Measurements from ENCODE around the gene RIMKLA. TPM values are rescaled to one million over a fixed set of nuclear protein-coding genes. Genes with fewer than 3 reads are reported as not detected.

The RIMKLA gene
- total and polyA plus RNA-seq, 2 donors (not counting 3 experiments of a cell fraction or from before 2014, with no cell fraction given) = 0.01 TPM; not detected in 1

- Histone ChIP-seq H2AFZ (ENCODE audit: low read depth, low read length) (no peak overlapping the region), H3K9me3 (replicated peaks; ENCODE audit: control insufficient read depth, insufficient read depth, low read length) (no peaks in the 10 kb centered on the region), H3K4me1 (ENCODE audit: control insufficient read depth, extremely low read depth, insufficient read depth, low read length) (peaks cover 6% of the 10 kb centered on the region), H3K9ac (replicated peaks; ENCODE audit: extremely low read depth, insufficient read depth, low read length) (no peak overlapping the region), H3K36me3 (ENCODE audit: control insufficient read depth in 2 of 2, extremely low read depth in 1 of 2, insufficient read depth in 2 of 2, low read length in 2 of 2) (no peaks in the 10 kb centered on the region), H3K27me3 (ENCODE audit: control insufficient read depth in 2 of 2, insufficient read depth in 2 of 2, low read length in 2 of 2) (no peaks in the 10 kb centered on the region), H3K4me3 (replicated peaks in 1 of 3; ENCODE audit: insufficient read depth in 1 of 3, low read depth in 1 of 3, low read length in 3 of 3) (no peak overlapping the region), H3K27ac (ENCODE audit: insufficient read depth, low read depth, low read length) (no peak overlapping the region), H3K4me2 (ENCODE audit: insufficient read depth, low read length) (no peak overlapping the region), H4K20me1 (replicated peaks; ENCODE audit: control insufficient read depth, extremely low read depth, insufficient read depth, low read length) (no peaks in the 10 kb centered on the region), H3K9me1 (replicated peaks; ENCODE audit: control insufficient read depth, extremely low read depth, insufficient read depth, low read length) (no peaks in the 10 kb centered on the region), H3K79me2 (ENCODE audit: control insufficient read depth, insufficient read depth, low read length) (no peaks in the 10 kb centered on the region)
- no peak for FAIRE-seq
- TF ChIP-seq EZH2 (IDR thresholded peaks at IDR 0.05; ENCODE audit: borderline replicate concordance, low read depth, low read length, severe bottlenecking) (no peak), JUN (IDR thresholded peaks at IDR 0.05; ENCODE audit: borderline replicate concordance, insufficient read depth, insufficient read length, low read depth) (no peak), POLR2A (IDR thresholded peaks at IDR 0.05; ENCODE audit: low read depth, low read length) (no peak), FOS (IDR thresholded peaks at IDR 0.05; ENCODE audit: borderline replicate concordance, insufficient read depth, low read length) (no peak), MYC (IDR thresholded peaks at IDR 0.05; ENCODE audit: low read depth, low read length) (no peak)
- DNase-seq (ENCODE audit: low read depth, low spot score) = no peak
- dilution Hi-C loops (cut with MboI; ENCODE audit: extremely low pct_ligation_motif_present, low sequenced_read_pairs) (no loop called here), intact Hi-C loops (cut with micrococcal nuclease) (no loop called here)
- ChIA-PET CTCF (no interaction called here), POLR2A (no interaction called here)
- no TSS peak for BruUV-seq (replicated peaks)
Observed at GRCh38 chr1:42442662-42443061, 62.1 kb downstream of the RIMKLA start.

GRCh38 chr1:42449256-42449655 is 68.7 kb downstream of the RIMKLA start:
- no peak for FAIRE-seq
- CTCF ChIA-PET = no interaction called here

More at GRCh38 chr1:42449256-42449655, 68.7 kb downstream of the RIMKLA start:
- dilution Hi-C loops (cut with MboI; ENCODE audit: extremely low pct_ligation_motif_present, low sequenced_read_pairs) (no loop called here), intact Hi-C loops (cut with micrococcal nuclease) (no loop called here)
- Histone ChIP-seq H3K9ac (replicated peaks; ENCODE audit: extremely low read depth, insufficient read depth, low read length) (no peak overlapping the region), H3K9me1 (replicated peaks; ENCODE audit: control insufficient read depth, extremely low read depth, insufficient read depth, low read length) (no peaks in the 10 kb centered on the region), H3K4me1 (ENCODE audit: control insufficient read depth, extremely low read depth, insufficient read depth, low read length) (no peaks in the 10 kb centered on the region), H3K79me2 (ENCODE audit: control insufficient read depth, insufficient read depth, low read length) (no peaks in the 10 kb centered on the region), H2AFZ (ENCODE audit: low read depth, low read length) (no peak overlapping the region), H3K27me3 (ENCODE audit: control insufficient read depth in 2 of 2, insufficient read depth in 2 of 2, low read length in 2 of 2) (no peaks in the 10 kb centered on the region), H3K4me2 (ENCODE audit: insufficient read depth, low read length) (no peak overlapping the region), H3K4me3 (replicated peaks in 1 of 3; ENCODE audit: insufficient read depth in 1 of 3, low read depth in 1 of 3, low read length in 3 of 3) (no peak overlapping the region), H3K27ac (ENCODE audit: insufficient read depth, low read depth, low read length) (no peak overlapping the region), H3K9me3 (replicated peaks; ENCODE audit: control insufficient read depth, insufficient read depth, low read length) (no peaks in the 10 kb centered on the region), H4K20me1 (replicated peaks; ENCODE audit: control insufficient read depth, extremely low read depth, insufficient read depth, low read length) (no peaks in the 10 kb centered on the region), H3K36me3 (ENCODE audit: control insufficient read depth in 2 of 2, extremely low read depth in 1 of 2, insufficient read depth in 2 of 2, low read length in 2 of 2) (no peaks in the 10 kb centered on the region)
- POLR2A ChIA-PET = no interaction called here
- no peak for DNase-seq (ENCODE audit: low read depth, low spot score)
- BruUV-seq (replicated peaks) = no TSS peak
- TF ChIP-seq MAX (IDR thresholded peaks at IDR 0.05; ENCODE audit: insufficient read depth, insufficient read length) (no peak), CTCF (IDR thresholded peaks at IDR 0.05; ENCODE audit: extremely low read depth in 1 of 2, insufficient read depth in 1 of 2, low read depth in 1 of 2, low read length in 2 of 2) (no peak), POLR2A (IDR thresholded peaks at IDR 0.05; ENCODE audit: low read depth, low read length) (no peak), EZH2 (IDR thresholded peaks at IDR 0.05; ENCODE audit: borderline replicate concordance, low read depth, low read length, severe bottlenecking) (no peak), POLR2AphosphoS5 (IDR thresholded peaks at IDR 0.05; ENCODE audit: insufficient read depth, low read depth, low read length) (no peak), GATA2 (IDR thresholded peaks at IDR 0.05; ENCODE audit: insufficient read depth, insufficient read length, low read depth, low read length) (no peak), MYC (IDR thresholded peaks at IDR 0.05; ENCODE audit: low read depth, low read length) (no peak), FOS (IDR thresholded peaks at IDR 0.05; ENCODE audit: borderline replicate concordance, insufficient read depth, low read length) (no peak), JUN (IDR thresholded peaks at IDR 0.05; ENCODE audit: borderline replicate concordance, insufficient read depth, insufficient read length, low read depth) (no peak)
